Frontal cortex (tissue), 4 donors: ENCODE results near the gene TCERG1L. TPM values are rescaled to one million over a fixed set of nuclear protein-coding genes. Genes with fewer than 3 reads are reported as not detected.

Experiments used
- DNase-seq, 2 donors: peaks; one replicate each; pipeline ENCODE4 v3.0.0; 2012; ENCODE audit warnings: low spot score in 2 of 2
- FAIRE-seq: peaks from 2 replicates; lab custom pipeline; 2012; peaks lifted over from hg19 to GRCh38; lab: Jason Lieb, UNC
- total RNA-seq: library from RNA; depleted of rRNA; stranded (reverse); fragments of >200 nt; gene quantifications from one replicate; pipeline ENCODE4 v1.2.3, GENCODE V29; 2014
- donor health status: control.
- donor health status: control.
- donor health status: control.

The TCERG1L gene
- total RNA-seq, 1 donor from 2014 or later, result 2.0 TPM

DNA sequence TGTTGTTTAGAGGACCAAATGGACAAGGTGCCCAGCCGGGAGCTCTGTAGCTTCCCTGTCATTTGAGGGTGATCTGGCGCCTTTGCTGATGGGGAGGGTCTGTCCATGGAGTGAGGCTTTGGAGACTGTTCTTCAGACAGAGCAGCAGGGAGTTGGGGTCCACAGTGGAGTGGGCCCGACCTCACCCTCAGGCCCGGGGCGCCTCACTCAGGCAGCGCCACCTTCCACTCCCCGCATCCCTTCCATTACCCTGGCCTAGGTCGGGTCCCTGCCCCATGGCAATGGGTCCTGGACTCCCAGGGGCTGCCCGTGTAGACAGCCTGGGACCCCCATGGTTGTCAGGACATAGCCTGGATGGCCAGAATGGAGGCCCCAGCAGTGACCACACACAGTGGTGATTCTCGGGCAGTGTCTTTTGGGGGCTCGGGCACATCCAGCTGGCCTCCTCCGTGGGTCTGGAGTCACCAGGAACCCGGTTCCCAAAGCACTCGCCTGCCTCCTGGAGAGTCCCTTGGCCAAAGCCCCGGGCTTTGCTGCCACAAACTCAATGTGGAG lies 38.5 kb downstream of the TCERG1L start:
- FAIRE-seq (no peak), DNase-seq (no peak)

GRCh38 chr10:131271966-131272365 lies 39.6 kb downstream of the TCERG1L start:
- FAIRE-seq, result no peak
- DNase-seq, result no peak

DNA sequence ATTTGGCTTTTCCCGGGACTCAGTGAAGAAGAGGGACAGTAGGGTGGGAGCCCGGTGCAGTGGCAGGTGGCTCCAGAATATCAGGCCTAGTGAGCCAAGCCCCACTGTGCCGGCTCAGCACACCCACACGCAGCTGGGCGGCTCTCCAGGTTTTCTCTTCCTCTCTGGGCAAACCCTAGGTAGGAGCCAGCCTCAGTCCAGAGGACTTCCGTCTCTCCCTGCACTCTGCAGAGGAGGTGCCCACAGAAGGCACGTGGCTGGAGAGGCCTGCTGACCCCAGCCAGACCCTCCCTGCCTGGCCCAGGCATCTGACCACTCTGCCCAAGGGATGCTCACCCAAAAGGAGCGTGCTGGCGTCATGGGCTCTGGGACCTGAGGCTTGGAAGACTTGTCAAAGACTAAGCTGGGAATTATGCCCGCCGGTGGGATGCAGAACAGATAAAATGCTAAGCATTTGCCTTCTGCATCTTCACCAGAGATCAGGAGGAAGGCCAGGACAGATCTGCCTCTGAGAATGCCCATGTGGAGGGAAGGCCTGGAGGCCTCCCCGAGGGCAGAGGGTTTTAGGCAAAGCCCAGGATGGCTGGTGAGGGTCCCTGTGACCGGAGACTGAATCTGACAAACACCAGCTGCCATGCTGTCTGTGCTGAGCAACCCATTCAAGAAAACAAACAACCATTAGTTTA lies 40.2 kb downstream of the TCERG1L start:
- FAIRE-seq (no peak), DNase-seq (peak in 1 of 2 donors; percentile 34)

DNA sequence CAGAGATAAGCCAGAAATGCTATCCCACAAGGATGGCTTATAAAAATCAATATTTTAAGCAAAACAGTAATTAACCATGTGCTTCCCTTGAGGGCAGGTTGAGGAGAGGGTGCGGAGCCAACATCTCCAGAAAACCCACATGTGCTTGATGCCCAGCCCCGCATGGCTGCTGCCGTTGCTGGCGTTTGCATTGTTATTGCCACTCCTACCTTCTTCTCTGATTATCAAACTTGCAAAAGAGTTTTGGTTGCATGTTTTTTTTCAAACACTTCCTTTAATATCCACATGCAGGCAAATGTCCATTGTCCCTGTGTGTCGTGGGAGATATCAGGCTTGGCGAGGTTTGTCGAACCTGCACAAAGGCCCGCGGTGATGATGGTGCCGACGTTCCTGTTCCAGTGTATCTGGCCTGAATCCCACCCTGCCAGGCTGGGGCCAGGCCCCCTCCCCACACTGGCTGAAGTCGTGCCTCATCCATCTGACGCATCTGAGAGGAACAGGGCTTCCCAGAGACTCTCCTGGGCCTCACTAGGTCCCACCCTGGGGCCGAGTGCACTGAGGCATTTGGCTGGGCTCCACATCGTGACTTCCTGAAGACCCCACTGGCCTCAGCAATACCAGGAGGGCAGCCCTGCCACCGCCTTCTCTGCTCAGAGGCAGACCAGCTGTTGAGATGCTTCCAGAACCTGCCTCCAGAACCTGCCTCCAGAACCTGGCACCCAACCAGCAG lies 40.9 kb downstream of the TCERG1L start:
- FAIRE-seq (no peak), DNase-seq (no peak)

GRCh38 chr10:131269776-131270460 lies 41.6 kb downstream of the TCERG1L start:
- no peak for FAIRE-seq
- no peak for DNase-seq

GRCh38 chr10:131267814-131268095 lies 43.8 kb downstream of the TCERG1L start:
- no peak for DNase-seq
- FAIRE-seq, result no peak

DNA sequence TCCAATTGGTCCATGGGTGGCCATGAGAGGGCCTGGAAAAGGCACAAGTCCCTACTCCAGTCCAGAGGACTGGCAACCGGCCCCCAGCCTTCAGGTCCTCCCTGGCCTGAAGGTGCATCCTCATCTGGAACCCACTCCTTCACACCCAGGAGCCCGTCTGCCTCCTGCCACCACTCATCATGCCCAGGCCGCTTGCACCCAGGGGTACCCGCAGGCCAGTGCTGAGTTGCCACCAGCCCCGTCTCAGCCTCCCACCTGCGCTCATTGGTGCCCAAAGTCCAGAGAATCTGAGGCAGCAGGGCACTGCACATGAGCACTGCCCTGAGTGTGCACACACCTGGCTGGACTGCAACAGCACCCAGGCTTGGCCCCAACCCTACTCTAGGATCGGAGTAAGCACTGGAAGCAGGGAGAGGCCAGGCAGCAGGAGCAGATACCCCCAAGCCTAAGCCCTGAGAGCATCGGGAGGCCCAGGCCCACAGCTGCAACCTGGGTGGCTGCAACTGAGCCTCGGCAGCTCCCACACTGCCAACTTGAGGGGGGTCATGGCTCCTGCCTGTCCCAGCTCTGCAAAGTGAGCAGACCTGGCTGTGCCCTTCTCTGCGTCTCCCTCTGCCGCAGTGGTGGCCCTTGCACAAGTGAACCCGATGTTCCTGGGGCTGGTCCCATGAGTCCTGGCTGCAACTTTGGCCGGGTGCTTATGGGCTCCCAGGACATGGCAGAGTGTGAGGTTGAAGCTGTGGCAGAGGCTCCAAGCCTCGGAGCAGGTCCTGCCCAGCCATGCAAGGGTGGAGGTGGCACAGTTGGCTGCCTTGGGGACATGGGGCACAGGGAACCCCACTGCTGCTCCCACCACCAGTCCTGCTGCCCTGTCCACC lies 44.3 kb downstream of the TCERG1L start:
- no peak for DNase-seq
- FAIRE-seq, result no peak

DNA sequence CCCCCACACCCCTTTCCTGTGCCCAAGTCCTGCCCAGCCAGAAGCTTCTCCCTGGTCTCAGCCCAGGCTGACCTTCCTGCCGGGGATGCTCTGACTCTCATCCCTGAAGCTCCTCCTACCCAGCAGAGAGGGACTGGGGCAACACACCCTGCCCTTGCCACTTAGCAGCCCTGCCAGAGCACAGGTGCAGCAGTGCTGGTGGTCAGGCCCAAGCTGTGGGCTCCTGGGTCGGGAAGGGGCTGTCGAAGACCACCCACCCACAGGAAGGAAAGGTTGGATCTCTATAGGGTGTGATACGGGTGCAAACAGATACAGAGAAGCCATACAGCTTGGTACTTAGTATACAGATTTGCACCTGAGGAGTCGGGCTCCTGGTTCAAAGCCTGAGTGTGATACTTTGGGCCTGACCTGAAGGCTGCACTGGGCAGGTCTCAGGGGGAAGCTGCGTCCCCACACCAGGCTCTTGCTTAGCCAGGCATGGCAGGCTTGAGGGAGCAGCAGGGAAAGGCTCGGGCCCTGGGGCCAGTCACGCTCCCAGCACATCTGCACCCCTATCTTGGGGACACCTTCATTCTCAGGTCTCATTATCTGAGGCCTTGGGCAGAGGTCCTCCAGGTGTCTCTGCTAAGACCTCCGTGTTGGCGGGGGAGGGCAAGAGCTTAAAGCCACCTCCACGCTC lies 47.3 kb downstream of the TCERG1L start:
- no peak for FAIRE-seq
- DNase-seq, result no peak

- FAIRE-seq, result no peak
- no peak for DNase-seq
These were observed 49.5 kb downstream of the TCERG1L start for GRCh38 chr10:131261890-131262475.

- no peak for FAIRE-seq
- no peak for DNase-seq
These were observed 50.9 kb downstream of the TCERG1L start for GRCh38 chr10:131260452-131261211.

GRCh38 chr10:131260031-131260430 lies 51.5 kb downstream of the TCERG1L start:
- no peak for DNase-seq
- FAIRE-seq, result no peak

- DNase-seq (no peak), FAIRE-seq (no peak)
These were observed 52.0 kb downstream of the TCERG1L start for GRCh38 chr10:131259535-131259934.

DNA sequence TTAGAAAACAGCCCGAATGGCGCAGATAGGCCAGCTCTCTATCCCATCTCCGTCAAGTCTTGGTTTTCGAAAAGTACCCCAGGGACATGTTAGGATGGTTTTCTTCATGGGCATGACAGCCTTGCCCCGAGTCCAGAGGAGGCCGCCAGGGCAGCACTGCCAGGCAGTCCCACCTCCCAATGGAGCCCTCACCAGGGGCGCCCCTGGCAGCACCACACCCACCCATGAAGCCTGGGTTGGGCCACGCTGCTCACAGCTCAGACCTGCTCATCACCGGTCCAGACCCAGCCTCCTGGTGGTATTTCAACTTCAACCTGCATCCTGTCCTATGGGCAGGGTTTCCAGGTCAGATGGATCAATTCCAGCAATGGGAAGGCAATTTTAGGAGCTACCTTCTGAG lies 53.3 kb downstream of the TCERG1L start:
- no peak for FAIRE-seq
- no peak for DNase-seq

DNA sequence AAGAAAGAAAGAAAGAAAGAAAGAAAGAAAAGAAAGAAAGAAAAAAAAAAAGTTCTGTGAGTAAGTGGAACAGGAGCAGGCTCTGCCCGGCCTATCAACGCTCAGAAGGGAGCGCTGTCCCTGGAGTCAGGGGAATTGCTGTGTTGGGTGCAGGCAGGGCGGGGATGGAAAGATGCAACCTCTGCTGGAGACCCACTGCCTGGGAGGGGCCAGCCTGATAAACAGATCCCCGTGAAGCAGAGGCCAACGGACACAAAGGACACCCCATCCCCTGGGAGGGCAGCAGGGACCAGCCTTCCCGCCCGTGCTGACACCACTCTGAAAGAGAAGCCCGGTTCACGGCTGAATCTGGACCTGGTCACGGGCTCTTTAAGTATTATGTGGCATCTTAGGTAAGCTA lies 54.5 kb downstream of the TCERG1L start:
- FAIRE-seq, result no peak
- DNase-seq, result no peak

GRCh38 chr10:131254859-131255252 lies 56.7 kb downstream of the TCERG1L start:
- no peak for FAIRE-seq
- no peak for DNase-seq

DNA sequence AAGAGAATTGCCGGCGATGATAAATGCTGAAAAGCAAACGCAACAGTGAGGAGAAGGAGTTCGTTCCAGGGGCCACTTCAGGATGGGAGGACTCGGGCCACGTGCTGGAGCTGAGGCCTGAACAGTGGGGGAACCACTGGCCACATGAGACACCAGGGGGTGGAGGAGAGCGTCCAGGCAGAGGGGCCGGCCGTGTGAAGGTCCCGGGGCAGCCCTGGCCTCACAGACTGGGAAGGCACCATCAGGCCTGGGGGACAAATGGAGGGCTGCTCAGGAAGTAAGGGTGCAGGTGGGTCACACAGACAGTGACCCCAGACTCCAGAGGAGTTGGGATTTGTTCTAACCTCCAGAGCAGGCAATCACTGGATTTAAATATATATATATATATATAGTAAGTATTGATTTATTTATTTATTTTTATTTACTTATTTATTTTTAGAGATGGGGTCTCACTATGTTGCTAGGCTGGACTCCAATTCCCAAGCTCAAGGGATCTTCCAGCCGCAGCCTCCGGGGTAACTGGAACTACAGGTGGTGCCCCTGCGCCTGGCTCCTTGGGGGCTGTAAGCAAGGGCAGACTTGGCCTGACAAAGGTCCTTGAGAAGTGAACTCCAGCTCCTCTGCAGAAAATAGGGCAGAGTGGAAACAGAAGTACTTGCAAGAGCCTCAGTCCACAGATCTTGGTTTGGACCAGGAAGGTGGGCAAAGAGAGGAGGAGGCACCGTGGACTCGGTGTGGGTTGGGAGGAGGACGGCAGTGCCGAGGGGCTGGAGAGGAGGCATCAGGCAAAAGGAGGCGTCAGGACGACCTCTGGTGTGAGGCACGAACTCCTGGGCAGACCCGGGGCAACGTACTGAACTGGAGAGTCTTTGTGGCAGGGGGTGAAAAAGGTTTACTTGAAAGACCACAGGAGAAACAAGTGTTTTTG lies 57.3 kb downstream of the TCERG1L start:
- FAIRE-seq (no peak), DNase-seq (no peak)

GRCh38 chr10:131252567-131253276 lies 58.8 kb downstream of the TCERG1L start:
- DNase-seq (no peak), FAIRE-seq (no peak)
